HepG2 (cell line): ENCODE data around the gene CIAO2B. TPM values are rescaled to one million over a fixed set of nuclear protein-coding genes. Genes with fewer than 3 reads are reported as not detected.
A peak's percentile ranks its signal among the peaks of the same experiment; 100 is the strongest.

ENCODE experiments used
- ARNT2 ChIP-seq: sonication (generic); formaldehyde crosslinking; IDR thresholded peaks from 2 replicates; pipeline ENCODE4 v1.8.0; 2022; ENCODE audit warnings: mild to moderate bottlenecking, low read depth, missing genetic modification reagents, moderate library complexity
- CHD2 ChIP-seq: IDR thresholded peaks from 2 replicates; pipeline ENCODE4 v1.6.1; 2011; ENCODE audit warnings: low read depth, low read length, improper control_type of control experiment
- FOXO1 ChIP-seq: sonication (generic); formaldehyde crosslinking; IDR thresholded peaks from 2 replicates; pipeline ENCODE4 v1.4.0; 2020; ENCODE audit warnings: missing genetic modification reagents
- GATA4 ChIP-seq: sonication (generic); IDR thresholded peaks from 2 replicates; pipeline ENCODE4 v1.6.1; 2016; ENCODE audit warnings: antibody characterized with exemption, low read depth, borderline replicate concordance
- POLR2A ChIP-seq, 2 experiments: IDR thresholded peaks; 2 replicates each; pipeline ENCODE4 v1.6.1; 2011; ENCODE audit warnings: low read depth in 2 of 2, low read length in 2 of 2, mild to moderate bottlenecking in 1 of 2, moderate library complexity in 1 of 2; ENCODE audit not compliant: insufficient read depth in 1 of 2
- SMARCC2 ChIP-seq: fragments of 450-650 bp; IDR thresholded peaks from 2 replicates; pipeline ENCODE4 v1.6.1; 2017; ENCODE audit warnings: antibody characterized with exemption, mild to moderate bottlenecking
- SNAPC2 ChIP-seq: sonication (generic); formaldehyde crosslinking; IDR thresholded peaks from 2 replicates; pipeline ENCODE4 v1.8.1; 2022; ENCODE audit warnings: mild to moderate bottlenecking, missing genetic modification reagents
- STAG1 ChIP-seq: sonication (generic); formaldehyde crosslinking; IDR thresholded peaks from 2 replicates; pipeline ENCODE4 v1.4.0; 2020; ENCODE audit warnings: missing genetic modification reagents
- XBP1 ChIP-seq: sonication (generic); formaldehyde crosslinking; IDR thresholded peaks from 2 replicates; pipeline ENCODE4 v1.5.0; 2020; ENCODE audit warnings: missing genetic modification reagents
- ZBTB1 ChIP-seq: sonication (generic); formaldehyde crosslinking; IDR thresholded peaks from 2 replicates; pipeline ENCODE4 v1.4.0; 2020; ENCODE audit warnings: missing genetic modification reagents, borderline replicate concordance
- ZC3H4 ChIP-seq: sonication (generic); formaldehyde crosslinking; IDR thresholded peaks from 2 replicates; pipeline ENCODE4 v1.4.0; 2020; ENCODE audit warnings: missing genetic modification reagents, borderline replicate concordance
- ZFP41 ChIP-seq: sonication (generic); formaldehyde crosslinking; IDR thresholded peaks from 2 replicates; pipeline ENCODE4 v1.4.0; 2020; ENCODE audit warnings: mild to moderate bottlenecking, missing genetic modification reagents, borderline replicate concordance
- ZNF136 ChIP-seq: sonication (generic); formaldehyde crosslinking; IDR thresholded peaks from 2 replicates; pipeline ENCODE4 v1.8.1; 2022; ENCODE audit warnings: low read depth, mild to moderate bottlenecking, moderate library complexity, missing genetic modification reagents
- ZNF20 ChIP-seq: sonication (generic); formaldehyde crosslinking; IDR thresholded peaks from 2 replicates; pipeline ENCODE4 v1.4.0; 2020; ENCODE audit warnings: mild to moderate bottlenecking, moderate library complexity, missing genetic modification reagents
- ZNF251 ChIP-seq: sonication (generic); formaldehyde crosslinking; IDR thresholded peaks from 2 replicates; pipeline ENCODE4 v1.9.0; 2021; ENCODE audit warnings: mild to moderate bottlenecking, missing genetic modification reagents
- ZNF274 ChIP-seq: sonication (generic); formaldehyde crosslinking; IDR thresholded peaks from 2 replicates; pipeline ENCODE4 v1.5.1; 2020; ENCODE audit warnings: mild to moderate bottlenecking, missing genetic modification reagents
- ZNF383 ChIP-seq: sonication (generic); formaldehyde crosslinking; IDR thresholded peaks from 2 replicates; pipeline ENCODE4 v1.4.0; 2020; ENCODE audit warnings: missing genetic modification reagents, mild to moderate bottlenecking, borderline replicate concordance
- ZNF562 ChIP-seq: sonication (generic); formaldehyde crosslinking; IDR thresholded peaks from 2 replicates; pipeline ENCODE4 v1.8.0; 2022; ENCODE audit warnings: missing genetic modification reagents, borderline replicate concordance
- ZNF780A ChIP-seq: sonication (generic); formaldehyde crosslinking; IDR thresholded peaks from 2 replicates; pipeline ENCODE4 v1.8.0; 2022; ENCODE audit warnings: mild to moderate bottlenecking, missing genetic modification reagents, moderate library complexity
- ZNF788 ChIP-seq: sonication (generic); formaldehyde crosslinking; IDR thresholded peaks from 2 replicates; pipeline ENCODE4 v1.5.0; 2020; ENCODE audit warnings: mild to moderate bottlenecking, missing genetic modification reagents, borderline replicate concordance
- ZSCAN12 ChIP-seq: sonication (generic); formaldehyde crosslinking; IDR thresholded peaks from 2 replicates; pipeline ENCODE4 v1.9.0; 2021; ENCODE audit warnings: mild to moderate bottlenecking, missing genetic modification reagents
- polyA plus RNA-seq, 8 experiments: library from polyadenylated mRNA; depleted of rRNA in 3 of 8; stranded (reverse) in 7 of 8; unstranded in 1 of 8; fragments of >200 nt; fragmentation: Illumina TruSeq in 4 of 8; extraction: Trizol in 4 of 8; gene quantifications; 2 replicates each; pipeline versions ENCODE4 v1.2.1 to v1.2.3, GENCODE V29; 2011 to 2016; ENCODE audit warnings: low read depth in 4 of 8, missing spikeins in 1 of 8, mixed read lengths in 1 of 8; ENCODE audit not compliant: insufficient read depth in 1 of 8
- total RNA-seq, 5 experiments: library from RNA; depleted of rRNA; stranded (reverse); fragments of >200 nt; fragmentation: Illumina TruSeq; extraction: Trizol; gene quantifications; 2 replicates each; pipeline ENCODE4 v1.2.3, GENCODE V29; 2016; ENCODE audit warnings: low read depth in 1 of 5
- TF ChIP-seq, protein P1 (sequence below): sonication (generic); formaldehyde crosslinking; IDR thresholded peaks from 2 replicates; pipeline ENCODE4 v1.5.0; 2020; ENCODE audit warnings: mild to moderate bottlenecking, missing genetic modification reagents, moderate library complexity
- TF ChIP-seq, protein P2 (sequence below): sonication (generic); formaldehyde crosslinking; IDR thresholded peaks from 2 replicates; pipeline ENCODE4 v1.4.0; 2020; ENCODE audit warnings: missing genetic modification reagents, borderline replicate concordance
- TF ChIP-seq, protein P3 (sequence below): sonication (generic); formaldehyde crosslinking; IDR thresholded peaks from 2 replicates; pipeline ENCODE4 v1.9.0; 2022; ENCODE audit warnings: missing genetic modification reagents, mild to moderate bottlenecking, borderline replicate concordance
- TF ChIP-seq, protein P4 (sequence below): IDR thresholded peaks from 2 replicates; pipeline ENCODE4 v1.6.1; 2016; ENCODE audit warnings: missing genetic modification reagents, missing compliant biosample characterization

The CIAO2B gene
- total and polyA plus RNA-seq, 2 of the 13 experiments (the other 11 are each of a cell fraction or from before 2014, with no cell fraction given), result 157 to 293 TPM

DNA sequence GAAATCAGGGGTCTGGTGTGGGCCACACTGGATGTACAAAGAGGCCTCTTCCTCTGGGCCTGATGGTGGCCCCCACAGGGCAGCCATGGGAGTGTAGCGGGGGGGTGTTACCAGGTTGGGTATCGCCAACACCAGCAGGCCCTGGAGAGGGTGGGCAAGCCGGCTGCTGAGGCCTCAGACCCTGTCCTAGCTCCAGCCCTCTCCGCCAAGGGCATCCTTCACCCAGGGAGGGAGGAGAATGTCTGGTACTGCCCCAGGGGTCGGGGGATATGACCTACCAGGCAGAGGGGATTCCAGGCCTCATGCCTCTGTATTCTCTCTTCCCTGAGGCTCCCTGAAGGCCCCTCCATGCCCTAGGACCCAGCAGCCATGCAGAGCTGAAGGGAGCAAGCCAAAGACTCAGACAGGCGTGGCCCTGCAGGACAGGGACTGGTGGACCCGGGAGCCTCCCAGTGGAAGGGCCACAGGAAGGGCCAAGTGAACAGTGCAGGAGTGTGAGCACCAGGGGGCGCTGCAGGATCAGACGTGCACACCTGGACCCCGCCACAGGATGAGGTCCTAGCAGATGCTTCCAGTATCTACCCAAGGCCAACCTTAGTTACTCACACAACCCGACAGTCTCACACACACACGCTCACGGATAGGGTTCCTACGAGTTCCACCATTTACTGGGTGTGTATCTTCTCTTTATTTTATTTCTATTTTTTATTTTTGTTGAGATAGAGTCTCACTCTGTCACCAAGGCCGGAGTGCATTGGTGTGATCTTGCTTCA is 43.3 kb upstream of the CIAO2B start (continued):
- TF ChIP-seq, protein P1, sequence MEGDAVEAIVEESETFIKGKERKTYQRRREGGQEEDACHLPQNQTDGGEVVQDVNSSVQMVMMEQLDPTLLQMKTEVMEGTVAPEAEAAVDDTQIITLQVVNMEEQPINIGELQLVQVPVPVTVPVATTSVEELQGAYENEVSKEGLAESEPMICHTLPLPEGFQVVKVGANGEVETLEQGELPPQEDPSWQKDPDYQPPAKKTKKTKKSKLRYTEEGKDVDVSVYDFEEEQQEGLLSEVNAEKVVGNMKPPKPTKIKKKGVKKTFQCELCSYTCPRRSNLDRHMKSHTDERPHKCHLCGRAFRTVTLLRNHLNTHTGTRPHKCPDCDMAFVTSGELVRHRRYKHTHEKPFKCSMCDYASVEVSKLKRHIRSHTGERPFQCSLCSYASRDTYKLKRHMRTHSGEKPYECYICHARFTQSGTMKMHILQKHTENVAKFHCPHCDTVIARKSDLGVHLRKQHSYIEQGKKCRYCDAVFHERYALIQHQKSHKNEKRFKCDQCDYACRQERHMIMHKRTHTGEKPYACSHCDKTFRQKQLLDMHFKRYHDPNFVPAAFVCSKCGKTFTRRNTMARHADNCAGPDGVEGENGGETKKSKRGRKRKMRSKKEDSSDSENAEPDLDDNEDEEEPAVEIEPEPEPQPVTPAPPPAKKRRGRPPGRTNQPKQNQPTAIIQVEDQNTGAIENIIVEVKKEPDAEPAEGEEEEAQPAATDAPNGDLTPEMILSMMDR (CRISPR knock-in tag), result peak; percentile 100
- TF ChIP-seq ZNF383 (CRISPR knock-in tag), result no peak
- TF ChIP-seq ZNF136 (CRISPR knock-in tag), result 0 out of 2 replicates have a peak, but pooled peaks have one; percentile 70
- TF ChIP-seq FOXO1 (CRISPR knock-in tag), result peak; percentile 65; the same call in 1 of the 2 replicates
- TF ChIP-seq ZSCAN12, result no peak
- TF ChIP-seq, protein P2, sequence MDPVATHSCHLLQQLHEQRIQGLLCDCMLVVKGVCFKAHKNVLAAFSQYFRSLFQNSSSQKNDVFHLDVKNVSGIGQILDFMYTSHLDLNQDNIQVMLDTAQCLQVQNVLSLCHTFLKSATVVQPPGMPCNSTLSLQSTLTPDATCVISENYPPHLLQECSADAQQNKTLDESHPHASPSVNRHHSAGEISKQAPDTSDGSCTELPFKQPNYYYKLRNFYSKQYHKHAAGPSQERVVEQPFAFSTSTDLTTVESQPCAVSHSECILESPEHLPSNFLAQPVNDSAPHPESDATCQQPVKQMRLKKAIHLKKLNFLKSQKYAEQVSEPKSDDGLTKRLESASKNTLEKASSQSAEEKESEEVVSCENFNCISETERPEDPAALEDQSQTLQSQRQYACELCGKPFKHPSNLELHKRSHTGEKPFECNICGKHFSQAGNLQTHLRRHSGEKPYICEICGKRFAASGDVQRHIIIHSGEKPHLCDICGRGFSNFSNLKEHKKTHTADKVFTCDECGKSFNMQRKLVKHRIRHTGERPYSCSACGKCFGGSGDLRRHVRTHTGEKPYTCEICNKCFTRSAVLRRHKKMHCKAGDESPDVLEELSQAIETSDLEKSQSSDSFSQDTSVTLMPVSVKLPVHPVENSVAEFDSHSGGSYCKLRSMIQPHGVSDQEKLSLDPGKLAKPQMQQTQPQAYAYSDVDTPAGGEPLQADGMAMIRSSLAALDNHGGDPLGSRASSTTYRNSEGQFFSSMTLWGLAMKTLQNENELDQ (CRISPR knock-in tag), result no peak
- TF ChIP-seq ZNF780A (CRISPR knock-in tag), result no peak
- TF ChIP-seq ZBTB1 (CRISPR knock-in tag), result no peak
- no peak for TF ChIP-seq XBP1 (CRISPR knock-in tag)
- no peak for TF ChIP-seq ZNF251 (CRISPR knock-in tag)
- TF ChIP-seq GATA4, result no peak
- TF ChIP-seq ZC3H4 (CRISPR knock-in tag), result no peak
- TF ChIP-seq ARNT2, result peak; percentile 53; the same call in 1 of the 2 replicates
- peak; percentile 100 for TF ChIP-seq STAG1
- TF ChIP-seq ZFP41, result no peak; the same call in 1 of the 2 replicates
- peak; percentile 51 for TF ChIP-seq ZNF274
- TF ChIP-seq ZNF20, result no peak
- TF ChIP-seq, protein P3, sequence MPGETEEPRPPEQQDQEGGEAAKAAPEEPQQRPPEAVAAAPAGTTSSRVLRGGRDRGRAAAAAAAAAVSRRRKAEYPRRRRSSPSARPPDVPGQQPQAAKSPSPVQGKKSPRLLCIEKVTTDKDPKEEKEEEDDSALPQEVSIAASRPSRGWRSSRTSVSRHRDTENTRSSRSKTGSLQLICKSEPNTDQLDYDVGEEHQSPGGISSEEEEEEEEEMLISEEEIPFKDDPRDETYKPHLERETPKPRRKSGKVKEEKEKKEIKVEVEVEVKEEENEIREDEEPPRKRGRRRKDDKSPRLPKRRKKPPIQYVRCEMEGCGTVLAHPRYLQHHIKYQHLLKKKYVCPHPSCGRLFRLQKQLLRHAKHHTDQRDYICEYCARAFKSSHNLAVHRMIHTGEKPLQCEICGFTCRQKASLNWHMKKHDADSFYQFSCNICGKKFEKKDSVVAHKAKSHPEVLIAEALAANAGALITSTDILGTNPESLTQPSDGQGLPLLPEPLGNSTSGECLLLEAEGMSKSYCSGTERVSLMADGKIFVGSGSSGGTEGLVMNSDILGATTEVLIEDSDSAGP (CRISPR knock-in tag), result peak; percentile 82
- no peak; a peak in 1 of 4 replicates for TF ChIP-seq POLR2A (IDR thresholded peaks at IDR 0.05; ENCODE audit: insufficient read depth in 1 of 2, low read depth in 2 of 2, low read length in 2 of 2)
- TF ChIP-seq ZNF562, result no peak
- TF ChIP-seq, protein P4, sequence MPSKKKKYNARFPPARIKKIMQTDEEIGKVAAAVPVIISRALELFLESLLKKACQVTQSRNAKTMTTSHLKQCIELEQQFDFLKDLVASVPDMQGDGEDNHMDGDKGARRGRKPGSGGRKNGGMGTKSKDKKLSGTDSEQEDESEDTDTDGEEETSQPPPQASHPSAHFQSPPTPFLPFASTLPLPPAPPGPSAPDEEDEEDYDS (CRISPR knock-in tag), result peak; percentile 73
- TF ChIP-seq ZNF788 (CRISPR knock-in tag), result peak; percentile 90
- TF ChIP-seq SNAPC2 (CRISPR knock-in tag), result no peak
- TF ChIP-seq SMARCC2, result no peak
- TF ChIP-seq CHD2, result no peak
